H9 (cell line): ENCODE results near the gene EHD1. TPM values are rescaled to one million over a fixed set of nuclear protein-coding genes. Genes with fewer than 3 reads are reported as not detected.

Source experiments
- DNase-seq: peaks from one replicate; pipeline ENCODE4 v3.0.0-alpha.2; 2017
- H2AFZ ChIP-seq: one replicate; pipeline ENCODE4 v1.6.1; 2013; ENCODE audit warnings: mild to moderate bottlenecking, low read length, control low read depth, moderate library complexity
- H2AK5ac ChIP-seq: 2 replicates; pipeline ENCODE4 v1.6.1; 2013; ENCODE audit warnings: low read length, control low read depth, mixed read lengths; ENCODE audit not compliant: insufficient read length
- H2BK120ac ChIP-seq: one replicate; pipeline ENCODE4 v1.6.1; 2013; ENCODE audit warnings: low read depth, mild to moderate bottlenecking, low read length, control low read depth, inconsistent platforms; ENCODE audit not compliant: poor library complexity, severe bottlenecking
- H2BK12ac ChIP-seq: 2 replicates; pipeline ENCODE4 v1.6.1; 2013; ENCODE audit warnings: low read length, control low read depth, mixed read lengths, low read depth; ENCODE audit not compliant: insufficient read length
- H2BK15ac ChIP-seq: 2 replicates; pipeline ENCODE4 v1.6.1; 2013; ENCODE audit warnings: low read depth, low read length, control low read depth
- H2BK20ac ChIP-seq: one replicate; pipeline ENCODE4 v1.6.1; 2013; ENCODE audit warnings: low read depth, mild to moderate bottlenecking, low read length, control low read depth, inconsistent platforms; ENCODE audit not compliant: poor library complexity, severe bottlenecking
- H2BK5ac ChIP-seq: 2 replicates; pipeline ENCODE4 v1.6.1; 2013; ENCODE audit warnings: low read length, control low read depth, mixed read lengths; ENCODE audit not compliant: insufficient read length
- H3K14ac ChIP-seq: 2 replicates; pipeline ENCODE4 v1.6.1; 2013; ENCODE audit warnings: low read length, control low read depth; ENCODE audit not compliant: insufficient read depth
- H3K18ac ChIP-seq: 2 replicates; pipeline ENCODE4 v1.6.1; 2013; ENCODE audit warnings: low read depth, mild to moderate bottlenecking, mixed read lengths, low read length, control low read depth; ENCODE audit not compliant: insufficient read length
- H3K23ac ChIP-seq: 2 replicates; pipeline ENCODE4 v1.6.1; 2013; ENCODE audit warnings: low read length, control low read depth, mixed read lengths, low read depth; ENCODE audit not compliant: insufficient read length
- H3K23me2 ChIP-seq: 2 replicates; pipeline ENCODE4 v1.6.1; 2013; ENCODE audit warnings: low read depth, mild to moderate bottlenecking, mixed read lengths, low read length, control low read depth; ENCODE audit not compliant: insufficient read length, poor library complexity, severe bottlenecking
- H3K27ac ChIP-seq: 2 replicates; pipeline ENCODE4 v1.5.1; 2013; ENCODE audit warnings: low read length, control low read depth, mixed read lengths, low read depth; ENCODE audit not compliant: insufficient read length
- H3K27me3 ChIP-seq: 2 replicates; pipeline ENCODE4 v1.6.1; 2013; ENCODE audit warnings: low read length, control low read depth, inconsistent platforms; ENCODE audit not compliant: insufficient read depth
- H3K4ac ChIP-seq: 2 replicates; pipeline ENCODE4 v1.6.1; 2013; ENCODE audit warnings: low read depth, mild to moderate bottlenecking, control low read depth, inconsistent platforms, low read length, moderate library complexity
- H3K4me1 ChIP-seq: 2 replicates; pipeline ENCODE4 v1.6.1; 2013; ENCODE audit warnings: low read length, control low read depth, inconsistent platforms; ENCODE audit not compliant: insufficient read depth
- H3K4me2 ChIP-seq: 2 replicates; pipeline ENCODE4 v1.6.1; 2013; ENCODE audit warnings: low read length, control low read depth, mixed read lengths; ENCODE audit not compliant: insufficient read length, insufficient read depth
- H3K56ac ChIP-seq: 2 replicates; pipeline ENCODE4 v1.6.1; 2013; ENCODE audit warnings: low read depth, mild to moderate bottlenecking, mixed read lengths, low read length, control low read depth; ENCODE audit not compliant: insufficient read length
- H3K79me1 ChIP-seq: 2 replicates; pipeline ENCODE4 v1.6.1; 2013; ENCODE audit warnings: low read depth, mild to moderate bottlenecking, moderate library complexity, low read length, control low read depth, inconsistent platforms; ENCODE audit not compliant: insufficient read depth, poor library complexity, severe bottlenecking
- H3K79me2 ChIP-seq: 2 replicates; pipeline ENCODE4 v1.6.1; 2013; ENCODE audit warnings: low read length, control low read depth, inconsistent platforms; ENCODE audit not compliant: insufficient read depth
- H3K9ac ChIP-seq: 2 replicates; pipeline ENCODE4 v1.6.1; 2013; ENCODE audit warnings: low read length, control low read depth, mixed read lengths; ENCODE audit not compliant: insufficient read length; ENCODE audit errors: extremely low read depth
- H3K9me3 ChIP-seq: one replicate; pipeline ENCODE4 v1.6.1; 2013; ENCODE audit warnings: low read depth, low read length, inconsistent platforms; ENCODE audit not compliant: control insufficient read depth
- H3T11ph ChIP-seq: one replicate; pipeline ENCODE4 v1.6.1; 2013; ENCODE audit warnings: mild to moderate bottlenecking, low read length, control low read depth, inconsistent platforms
- H4K20me1 ChIP-seq: one replicate; pipeline ENCODE4 v1.6.1; 2013; ENCODE audit not compliant: control insufficient read depth, insufficient read length, insufficient read depth
- H4K5ac ChIP-seq: 2 replicates; pipeline ENCODE4 v1.6.1; 2013; ENCODE audit warnings: low read depth, mild to moderate bottlenecking, mixed read lengths, low read length, control low read depth; ENCODE audit not compliant: insufficient read length
- H4K8ac ChIP-seq: replicated peaks from 2 replicates; pipeline ENCODE4 v1.6.1; 2013; ENCODE audit warnings: low read length, control low read depth, mixed read lengths, low read depth; ENCODE audit not compliant: insufficient read length
- H4K91ac ChIP-seq: 2 replicates; pipeline ENCODE4 v1.6.1; 2013; ENCODE audit warnings: low read depth, mild to moderate bottlenecking, moderate library complexity, mixed read lengths, low read length, control low read depth; ENCODE audit not compliant: insufficient read length
- H3K27ac Mint-ChIP-seq, 3 experiments: 2 replicates in 2 of 3; 3 replicates in 1 of 3; pipeline ENCODE4 v1.8.0; 2020 to 2021; ENCODE audit warnings: mixed read lengths in 3 of 3, mild to moderate bottlenecking in 1 of 3, moderate library complexity in 1 of 3
- H3K27me3 Mint-ChIP-seq: 2 replicates; pipeline ENCODE4 v1.8.0; 2021; ENCODE audit warnings: low read depth, mild to moderate bottlenecking, moderate library complexity, mixed read lengths
- H3K36me3 Mint-ChIP-seq, 3 experiments: 2 replicates in 2 of 3; 3 replicates in 1 of 3; pipeline ENCODE4 v1.8.0; 2020 to 2021; ENCODE audit warnings: low read depth in 3 of 3, mixed read lengths in 3 of 3; ENCODE audit not compliant: insufficient read depth in 1 of 3
- H3K4me1 Mint-ChIP-seq, 2 experiments: 2 replicates each; pipeline ENCODE4 v1.8.0; 2020; ENCODE audit warnings: mixed read lengths in 2 of 2
- H3K4me3 Mint-ChIP-seq, 2 experiments: 2 replicates in 1 of 2; 3 replicates in 1 of 2; pipeline ENCODE4 v1.8.0; 2020 to 2021; ENCODE audit warnings: mild to moderate bottlenecking in 2 of 2, mixed read lengths in 2 of 2, moderate library complexity in 1 of 2
- H3K9me3 Mint-ChIP-seq, 2 experiments: 2 replicates in 1 of 2; 3 replicates in 1 of 2; pipeline ENCODE4 v1.8.0; 2020; ENCODE audit warnings: mild to moderate bottlenecking in 2 of 2, mixed read lengths in 2 of 2, moderate library complexity in 1 of 2
- WGBS: extraction: QIAGEN DNeasy Blood & Tissue Kit; methylation state at CpG from one replicate; pipeline ENCODE4 v1.1.7; 2013; ENCODE audit warnings: missing lambda C conversion rate, low lambda C conversion rate, mixed read lengths; ENCODE audit not compliant: insufficient read length; ENCODE audit errors: extremely low coverage; 5-methylcytosine and 5-hydroxymethylcytosine counted together
- total RNA-seq: library from RNA; stranded (reverse); gene quantifications from 2 replicates; pipeline ENCODE4 v1.2.1, GENCODE V29; 2021
- TF ChIP-seq, protein P1 (sequence below): fragments of 200-600 bp; sonication (generic); conservative IDR thresholded peaks from 3 replicates; pipeline ENCODE4 v1.8.0; 2021; ENCODE audit warnings: antibody characterized with exemption, mild to moderate bottlenecking

EHD1 gene
- total RNA-seq, 1 experiment from 2014 or later = 31.0 TPM

DNA sequence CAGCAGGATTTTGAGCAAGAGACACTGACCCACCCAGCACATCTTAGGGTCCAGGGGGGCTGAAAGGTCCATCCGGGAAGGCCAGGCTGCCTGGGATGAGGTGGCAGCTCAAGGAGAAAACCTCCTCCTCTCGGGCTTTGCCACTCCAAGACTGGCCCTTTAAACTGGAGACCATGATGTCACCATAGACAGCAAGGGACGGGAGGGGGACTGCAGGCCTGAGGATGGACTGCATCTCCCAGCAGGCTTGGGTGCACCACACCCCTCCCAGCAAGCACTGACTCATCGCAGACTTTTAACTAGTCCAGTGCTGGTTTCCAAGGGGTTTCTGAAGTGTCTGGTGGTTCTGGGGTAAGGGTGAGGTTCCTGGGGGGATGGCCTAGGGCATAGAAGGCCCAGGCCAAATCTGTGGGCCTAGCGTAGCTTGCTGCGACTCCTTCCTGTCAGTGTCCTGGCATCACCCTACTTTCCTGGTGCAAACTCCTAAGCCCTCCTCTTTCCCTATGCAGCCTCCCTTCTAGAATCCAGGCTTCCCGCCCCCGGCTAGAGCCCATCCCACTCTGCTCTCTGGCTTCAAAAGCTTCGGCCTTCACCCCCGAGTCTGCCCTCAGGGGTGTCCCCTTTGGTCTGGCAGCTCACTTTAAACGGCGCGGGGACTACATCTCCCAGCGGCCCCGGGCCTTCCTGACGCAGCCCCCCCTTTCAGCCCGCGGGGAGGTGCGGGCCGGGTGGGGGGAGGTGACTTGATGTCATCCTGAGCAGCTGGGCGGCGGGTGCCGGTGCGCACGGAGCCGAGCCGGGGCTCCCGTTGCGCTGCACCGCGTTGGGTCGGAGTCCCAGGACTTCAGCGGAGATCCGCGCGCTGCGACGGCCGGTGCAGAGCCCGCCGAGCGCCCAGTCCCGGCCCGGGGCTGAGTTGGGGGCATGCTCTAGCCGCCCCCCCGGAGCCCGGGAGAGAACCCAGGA, 45.8 kb upstream of the EHD1 start, which contains the start of gene PPP2R5B:
TSS of gene PPP2R5B (plus strand) at position 746 of the 966 bp plus-strand sequence. CDS start 1,046 bp downstream, outside the sequence.
- peak; percentile 92 for DNase-seq
- Mint-ChIP-seq H3K36me3 (no peaks in the 10 kb centered on the region), H3K27ac (peak within 1 kb of the TSS; percentile 83 to 99 (median 95); a peak in 6 of 7 replicates), H3K9me3 (no peaks in the 10 kb centered on the region), H3K4me3 (peak within 1 kb of the TSS; percentile 79 to 93), H3K4me1 (peaks cover 8 to 16% of the 10 kb centered on the region in 2 experiments), H3K27me3 (peaks cover 7% of the 10 kb centered on the region)
- Histone ChIP-seq H3K4ac (no peak within 1 kb of the TSS; the same call in 1 of the 2 replicates), H3K23ac (no peak within 1 kb of the TSS), H2BK20ac (no peak within 1 kb of the TSS), H3K79me1 (no peaks in the 10 kb centered on the region), H4K8ac (no peak within 1 kb of the TSS), H3K4me1 (no peaks in the 10 kb centered on the region), H2BK15ac (no peak within 1 kb of the TSS), H3K9me3 (no peaks in the 10 kb centered on the region), H2BK120ac (no peak within 1 kb of the TSS), H2AK5ac (no peak within 1 kb of the TSS), H3K14ac (peak within 1 kb of the TSS; percentile 36; the same call in 1 of the 2 replicates), H2BK12ac (no peak within 1 kb of the TSS), H4K5ac (no peak within 1 kb of the TSS), H3K56ac (no peak within 1 kb of the TSS), H3K4me2 (peak within 1 kb of the TSS; percentile 61), H3K27ac (no peak within 1 kb of the TSS), H3K18ac (peak within 1 kb of the TSS; percentile 32), H3K23me2 (peaks cover 7% of the 10 kb centered on the region), H2AFZ (peak within 1 kb of the TSS; percentile 22), H2BK5ac (no peak within 1 kb of the TSS), H3T11ph (no peak within 1 kb of the TSS), H3K27me3 (no peaks in the 10 kb centered on the region), H3K9ac (peak within 1 kb of the TSS; percentile 16), H4K91ac (no peak within 1 kb of the TSS), H3K79me2 (no peaks in the 10 kb centered on the region), H4K20me1 (no peaks in the 10 kb centered on the region)
- TF ChIP-seq, protein P1, sequence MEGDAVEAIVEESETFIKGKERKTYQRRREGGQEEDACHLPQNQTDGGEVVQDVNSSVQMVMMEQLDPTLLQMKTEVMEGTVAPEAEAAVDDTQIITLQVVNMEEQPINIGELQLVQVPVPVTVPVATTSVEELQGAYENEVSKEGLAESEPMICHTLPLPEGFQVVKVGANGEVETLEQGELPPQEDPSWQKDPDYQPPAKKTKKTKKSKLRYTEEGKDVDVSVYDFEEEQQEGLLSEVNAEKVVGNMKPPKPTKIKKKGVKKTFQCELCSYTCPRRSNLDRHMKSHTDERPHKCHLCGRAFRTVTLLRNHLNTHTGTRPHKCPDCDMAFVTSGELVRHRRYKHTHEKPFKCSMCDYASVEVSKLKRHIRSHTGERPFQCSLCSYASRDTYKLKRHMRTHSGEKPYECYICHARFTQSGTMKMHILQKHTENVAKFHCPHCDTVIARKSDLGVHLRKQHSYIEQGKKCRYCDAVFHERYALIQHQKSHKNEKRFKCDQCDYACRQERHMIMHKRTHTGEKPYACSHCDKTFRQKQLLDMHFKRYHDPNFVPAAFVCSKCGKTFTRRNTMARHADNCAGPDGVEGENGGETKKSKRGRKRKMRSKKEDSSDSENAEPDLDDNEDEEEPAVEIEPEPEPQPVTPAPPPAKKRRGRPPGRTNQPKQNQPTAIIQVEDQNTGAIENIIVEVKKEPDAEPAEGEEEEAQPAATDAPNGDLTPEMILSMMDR = no peak
- WGBS = no CpG with 5 or more reads among the region's 47 CpGs
